Keratinocyte (primary cell): ENCODE measurements around the gene ATP11A.

Experiments
- EZH2 ChIP-seq: IDR thresholded peaks from one replicate; pipeline ENCODE4 v1.6.1; 2012; ENCODE audit warnings: inconsistent platforms, mild to moderate bottlenecking, low read length, moderate library complexity
- TF ChIP-seq, protein P1 (sequence below), 3 experiments: IDR thresholded peaks in 1 of 3; conservative IDR thresholded peaks in 1 of 3; optimal IDR thresholded peaks in 1 of 3; 2 replicates in 2 of 3; 3 replicates in 1 of 3; pipeline versions ENCODE3 to v1.5.1; 2011; ENCODE audit warnings: low read length in 3 of 3, mild to moderate bottlenecking in 3 of 3, moderate library complexity in 2 of 3, control low read depth in 1 of 3, inconsistent platforms in 1 of 3; ENCODE audit not compliant: insufficient read depth in 2 of 3; ENCODE audit errors: extremely low read depth in 1 of 3

DNA sequence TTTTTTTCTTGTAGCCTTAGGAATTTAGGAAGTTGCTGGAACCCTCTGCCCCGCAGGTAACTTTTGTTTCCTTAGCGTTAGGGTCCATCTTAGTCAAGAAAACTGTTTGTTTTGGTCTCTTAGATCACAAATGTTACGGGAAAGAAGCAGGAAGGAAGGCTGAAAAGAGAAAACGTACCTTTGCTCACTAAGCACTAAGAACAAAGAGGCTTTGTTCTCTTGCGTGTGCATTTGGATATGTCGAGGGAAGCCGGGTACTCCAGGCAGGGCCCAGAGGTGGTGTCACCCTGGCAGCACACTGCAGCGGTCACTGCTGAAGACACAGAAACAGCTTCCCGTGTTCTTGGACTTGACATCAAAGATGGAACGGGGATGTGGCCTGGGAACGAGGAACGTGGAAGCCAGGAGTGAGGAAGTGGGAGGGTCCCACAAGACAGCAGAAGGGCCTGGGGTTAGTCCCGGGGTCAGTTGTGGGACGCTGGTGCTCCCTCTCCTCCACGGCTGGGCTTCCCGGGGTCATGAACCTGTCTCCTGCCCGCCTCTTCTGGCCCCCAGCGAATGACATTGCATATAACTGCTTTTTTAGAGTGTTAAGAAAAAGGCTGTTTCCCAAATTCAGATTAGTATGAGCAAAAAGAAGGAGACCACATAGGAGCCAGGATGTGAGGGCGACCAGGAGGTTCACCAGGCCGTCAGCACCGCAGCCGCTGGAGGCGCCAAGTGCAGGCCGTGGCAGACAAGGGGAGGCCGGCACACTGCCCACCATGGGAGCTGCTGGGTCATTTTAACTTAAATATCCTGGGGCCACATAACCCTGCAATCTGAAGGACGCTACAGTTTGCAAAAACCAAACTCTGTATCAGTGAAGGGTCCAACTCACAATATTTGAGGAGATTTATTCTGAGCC is 31.6 kb downstream of the ATP11A start:
- TF ChIP-seq, protein P1, sequence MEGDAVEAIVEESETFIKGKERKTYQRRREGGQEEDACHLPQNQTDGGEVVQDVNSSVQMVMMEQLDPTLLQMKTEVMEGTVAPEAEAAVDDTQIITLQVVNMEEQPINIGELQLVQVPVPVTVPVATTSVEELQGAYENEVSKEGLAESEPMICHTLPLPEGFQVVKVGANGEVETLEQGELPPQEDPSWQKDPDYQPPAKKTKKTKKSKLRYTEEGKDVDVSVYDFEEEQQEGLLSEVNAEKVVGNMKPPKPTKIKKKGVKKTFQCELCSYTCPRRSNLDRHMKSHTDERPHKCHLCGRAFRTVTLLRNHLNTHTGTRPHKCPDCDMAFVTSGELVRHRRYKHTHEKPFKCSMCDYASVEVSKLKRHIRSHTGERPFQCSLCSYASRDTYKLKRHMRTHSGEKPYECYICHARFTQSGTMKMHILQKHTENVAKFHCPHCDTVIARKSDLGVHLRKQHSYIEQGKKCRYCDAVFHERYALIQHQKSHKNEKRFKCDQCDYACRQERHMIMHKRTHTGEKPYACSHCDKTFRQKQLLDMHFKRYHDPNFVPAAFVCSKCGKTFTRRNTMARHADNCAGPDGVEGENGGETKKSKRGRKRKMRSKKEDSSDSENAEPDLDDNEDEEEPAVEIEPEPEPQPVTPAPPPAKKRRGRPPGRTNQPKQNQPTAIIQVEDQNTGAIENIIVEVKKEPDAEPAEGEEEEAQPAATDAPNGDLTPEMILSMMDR (optimal IDR thresholded peaks at IDR 0.05 in 1 of 3, IDR thresholded peaks at IDR 0.05 in 1 of 3, conservative IDR thresholded peaks at IDR 0.05 in 1 of 3; ENCODE audit: extremely low read depth in 1 of 3, insufficient read depth in 2 of 3, low read length in 3 of 3): no peak
- TF ChIP-seq EZH2: no peak
